ENCODE results near the gene PRICKLE4.

Gene PRICKLE4

GRCh38 chr6:41790045-41790444, 9.5 kb downstream of the PRICKLE4 start:
- no peak overlapping the region for H3K27ac ChIP-seq
- POLR2A ChIA-PET (ENCODE audit: low non-redundant PET), result interaction anchor here (0.6 kb wide), 1 partner anchor 75 kb away, joined by 4 read pairs; no protein-coding TSS in a partner anchor
- CTCF ChIA-PET, result interaction anchor here (0.6 kb wide), 1 partner anchor 95 kb away, joined by 3 read pairs; no protein-coding TSS in a partner anchor
- no peak for DNase-seq (ENCODE audit: low spot score)
- TF ChIP-seq, protein P1, sequence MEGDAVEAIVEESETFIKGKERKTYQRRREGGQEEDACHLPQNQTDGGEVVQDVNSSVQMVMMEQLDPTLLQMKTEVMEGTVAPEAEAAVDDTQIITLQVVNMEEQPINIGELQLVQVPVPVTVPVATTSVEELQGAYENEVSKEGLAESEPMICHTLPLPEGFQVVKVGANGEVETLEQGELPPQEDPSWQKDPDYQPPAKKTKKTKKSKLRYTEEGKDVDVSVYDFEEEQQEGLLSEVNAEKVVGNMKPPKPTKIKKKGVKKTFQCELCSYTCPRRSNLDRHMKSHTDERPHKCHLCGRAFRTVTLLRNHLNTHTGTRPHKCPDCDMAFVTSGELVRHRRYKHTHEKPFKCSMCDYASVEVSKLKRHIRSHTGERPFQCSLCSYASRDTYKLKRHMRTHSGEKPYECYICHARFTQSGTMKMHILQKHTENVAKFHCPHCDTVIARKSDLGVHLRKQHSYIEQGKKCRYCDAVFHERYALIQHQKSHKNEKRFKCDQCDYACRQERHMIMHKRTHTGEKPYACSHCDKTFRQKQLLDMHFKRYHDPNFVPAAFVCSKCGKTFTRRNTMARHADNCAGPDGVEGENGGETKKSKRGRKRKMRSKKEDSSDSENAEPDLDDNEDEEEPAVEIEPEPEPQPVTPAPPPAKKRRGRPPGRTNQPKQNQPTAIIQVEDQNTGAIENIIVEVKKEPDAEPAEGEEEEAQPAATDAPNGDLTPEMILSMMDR (conservative IDR thresholded peaks at IDR 0.05; ENCODE audit: low read depth), result no peak

- no peak overlapping the region for H3K27ac ChIP-seq
- TF ChIP-seq, protein P1 (conservative IDR thresholded peaks at IDR 0.05; ENCODE audit: low read depth), result no peak
- no peak for DNase-seq (ENCODE audit: low spot score)
- CTCF ChIA-PET, result interaction anchor here (0.6 kb wide), 1 partner anchor 27 kb away, joined by 4 read pairs; no protein-coding TSS in a partner anchor
- POLR2A ChIA-PET (ENCODE audit: low non-redundant PET), result no interaction called here
These were observed 10.7 kb downstream of the PRICKLE4 start for GRCh38 chr6:41791305-41791704.

- CTCF ChIA-PET, result no interaction called here
- TF ChIP-seq, protein P1 (conservative IDR thresholded peaks at IDR 0.05; ENCODE audit: low read depth), result no peak
- H3K27ac ChIP-seq, result peak overlapping the region; percentile 37; the same call in 1 of the 2 replicates
- no peak for DNase-seq (ENCODE audit: low spot score)
- POLR2A ChIA-PET (ENCODE audit: low non-redundant PET), result no interaction called here
These were observed 11.4 kb downstream of the PRICKLE4 start for GRCh38 chr6:41791984-41792383.

- CTCF ChIA-PET, result no interaction called here
- TF ChIP-seq, protein P1 (conservative IDR thresholded peaks at IDR 0.05; ENCODE audit: low read depth), result no peak
- no peak overlapping the region for H3K27ac ChIP-seq
- DNase-seq (ENCODE audit: low spot score), result no peak
- POLR2A ChIA-PET (ENCODE audit: low non-redundant PET), result no interaction called here
These were observed 15.9 kb downstream of the PRICKLE4 start for GRCh38 chr6:41796474-41796873.

- no peak overlapping the region for H3K27ac ChIP-seq
- TF ChIP-seq, protein P1 (conservative IDR thresholded peaks at IDR 0.05; ENCODE audit: low read depth), result no peak
- ChIA-PET POLR2A (ENCODE audit: low non-redundant PET) (no interaction called here), CTCF (interaction anchor here (0.7 to 0.8 kb wide), 2 partner anchors 12 to 24 kb away, joined by 4 read pairs; partner anchors contain the start of gene TOMM6)
- no peak for DNase-seq (ENCODE audit: low spot score)
These were observed 18.4 kb downstream of the PRICKLE4 start for GRCh38 chr6:41798901-41799558.

GRCh38 chr6:41799559-41799911, 19.0 kb downstream of the PRICKLE4 start:
- CTCF ChIA-PET, result interaction anchor here (1.2 kb wide), 1 partner anchor 245 kb away, joined by 5 read pairs; no protein-coding TSS in a partner anchor
- H3K27ac ChIP-seq, result no peak overlapping the region
- POLR2A ChIA-PET (ENCODE audit: low non-redundant PET), result no interaction called here
- TF ChIP-seq, protein P1 (conservative IDR thresholded peaks at IDR 0.05; ENCODE audit: low read depth), result no peak
- DNase-seq (ENCODE audit: low spot score), result no peak
